IMR-90 (cell line): ENCODE measurements around the gene TBC1D8. TPM values are rescaled to one million over a fixed set of nuclear protein-coding genes. Genes with fewer than 3 reads are reported as not detected.

Source experiments
- ATAC-seq: fragments of 200-7000 bp; cut with Tn5 transposase; 2 replicates; pipeline ENCODE4 v1.9.1; 2020; ENCODE audit warnings: low read depth, mild to moderate bottlenecking, moderate library complexity
- BruUV-seq: library from RNA; stranded (reverse); fragments of 400-500 nt; replicated peaks from 2 replicates; lab custom pipeline; 2021; lab: Mats Ljungman, UMichigan
- CTCF ChIA-PET: fragments of 300-600 bp; formaldehyde crosslinking; extraction: SDS; loops from one replicate; lab custom pipeline; 2021; ENCODE audit warnings: antibody characterized with exemption; lab: Yijun Ruan, JAX
- POLR2A ChIA-PET: fragments of 300-600 bp; sonication (Branson Sonifier 250); formaldehyde crosslinking; loops from one replicate; lab custom pipeline; 2022; ENCODE audit warnings: antibody characterized with exemption; ENCODE audit not compliant: unreplicated experiment; lab: Charles Lee
- DNase-seq: peaks from one replicate; pipeline ENCODE4 v3.0.0; 2013
- H2AFZ ChIP-seq: replicated peaks from 2 replicates; pipeline ENCODE3; 2013; ENCODE audit warnings: low read length, mild to moderate bottlenecking; ENCODE audit not compliant: poor library complexity
- H2AK5ac ChIP-seq: 2 replicates; pipeline ENCODE4 v1.6.1; 2013; ENCODE audit warnings: low read depth, low read length, inconsistent platforms
- H2AK9ac ChIP-seq: replicated peaks from 2 replicates; pipeline ENCODE3; 2013; ENCODE audit warnings: mild to moderate bottlenecking, low read depth, low read length, moderate library complexity; ENCODE audit not compliant: poor library complexity
- H2BK120ac ChIP-seq: 2 replicates; pipeline ENCODE4 v1.6.1; 2013; ENCODE audit warnings: low read depth, low read length, inconsistent platforms
- H2BK15ac ChIP-seq: 3 replicates; pipeline ENCODE4 v1.6.1; 2013; ENCODE audit warnings: low read depth, low read length, inconsistent platforms
- H2BK20ac ChIP-seq: 2 replicates; pipeline ENCODE4 v1.6.1; 2013; ENCODE audit warnings: low read depth, mild to moderate bottlenecking, inconsistent platforms, low read length, moderate library complexity
- H2BK5ac ChIP-seq: 2 replicates; pipeline ENCODE4 v1.6.1; 2013; ENCODE audit warnings: mild to moderate bottlenecking, low read depth, low read length, inconsistent platforms; ENCODE audit not compliant: poor library complexity, severe bottlenecking
- H3K14ac ChIP-seq: replicated peaks from 2 replicates; pipeline ENCODE4 v1.6.1; 2013; ENCODE audit warnings: low read depth, low read length, inconsistent platforms
- H3K18ac ChIP-seq: 2 replicates; pipeline ENCODE4 v1.6.1; 2013; ENCODE audit warnings: low read depth, low read length, control low read depth
- H3K23ac ChIP-seq: 2 replicates; pipeline ENCODE4 v1.6.1; 2013; ENCODE audit warnings: low read depth, low read length, inconsistent platforms
- H3K27ac ChIP-seq: 2 replicates; pipeline ENCODE4 v1.5.1; 2013; ENCODE audit warnings: mild to moderate bottlenecking, control low read depth, low read length; ENCODE audit not compliant: insufficient read depth
- H3K27me3 ChIP-seq: 2 replicates; pipeline ENCODE4 v1.6.1; 2013; ENCODE audit warnings: low read length; ENCODE audit not compliant: control insufficient read depth, insufficient read depth
- H3K36me3 ChIP-seq: 2 replicates; pipeline ENCODE4 v1.6.1; 2013; ENCODE audit warnings: low read length, mixed read lengths; ENCODE audit not compliant: control insufficient read depth, insufficient read depth
- H3K4ac ChIP-seq: 2 replicates; pipeline ENCODE4 v1.6.1; 2013; ENCODE audit warnings: low read depth, low read length, inconsistent platforms
- H3K4me1 ChIP-seq: 2 replicates; pipeline ENCODE4 v1.6.1; 2013; ENCODE audit warnings: low read length, mixed read lengths; ENCODE audit not compliant: control insufficient read depth, insufficient read depth
- H3K4me2 ChIP-seq: 2 replicates; pipeline ENCODE4 v1.6.1; 2013; ENCODE audit warnings: low read depth, mild to moderate bottlenecking, control low read depth, low read length, moderate library complexity
- H3K4me3 ChIP-seq: 2 replicates; pipeline ENCODE4 v1.5.1; 2013; ENCODE audit warnings: low read depth, mild to moderate bottlenecking, control low read depth, low read length, moderate library complexity; ENCODE audit not compliant: insufficient read depth
- H3K56ac ChIP-seq: 2 replicates; pipeline ENCODE4 v1.6.1; 2013; ENCODE audit warnings: low read length, inconsistent platforms; ENCODE audit not compliant: insufficient read depth; ENCODE audit errors: extremely low read depth
- H3K79me1 ChIP-seq, 2 experiments: 2 replicates each; pipeline ENCODE4 v1.6.1; 2013; ENCODE audit warnings: low read length in 2 of 2, inconsistent platforms in 1 of 2, low read depth in 1 of 2
- H3K9ac ChIP-seq: 2 replicates; pipeline ENCODE4 v1.6.1; 2013; ENCODE audit warnings: low read depth, low read length, control low read depth
- H3K9me1 ChIP-seq: 2 replicates; pipeline ENCODE4 v1.6.1; 2013; ENCODE audit warnings: low read length, inconsistent platforms; ENCODE audit not compliant: insufficient read depth
- H3K9me3 ChIP-seq: 2 replicates; pipeline ENCODE4 v1.6.1; 2013; ENCODE audit warnings: low read length; ENCODE audit not compliant: control insufficient read depth, insufficient read depth
- H4K20me1 ChIP-seq: 2 replicates; pipeline ENCODE4 v1.6.1; 2013; ENCODE audit warnings: low read length, inconsistent platforms; ENCODE audit not compliant: insufficient read depth
- H4K5ac ChIP-seq: 2 replicates; pipeline ENCODE4 v1.6.1; 2013; ENCODE audit warnings: mild to moderate bottlenecking, low read depth, low read length, control low read depth
- H4K8ac ChIP-seq, 2 experiments: 2 replicates each; pipeline ENCODE4 v1.6.1; 2013; ENCODE audit warnings: low read depth in 2 of 2, low read length in 2 of 2, control low read depth in 1 of 2, inconsistent platforms in 1 of 2
- H4K91ac ChIP-seq: 2 replicates; pipeline ENCODE4 v1.6.1; 2013; ENCODE audit warnings: low read depth, low read length, inconsistent platforms; ENCODE audit not compliant: insufficient read depth
- BHLHE40 ChIP-seq: fragments of 150-350 bp; IDR thresholded peaks from 2 replicates; pipeline ENCODE4 v1.6.1; 2016; ENCODE audit warnings: mild to moderate bottlenecking, low read depth, low read length
- CEBPB ChIP-seq: IDR thresholded peaks from 2 replicates; pipeline ENCODE4 v1.6.1; 2012; ENCODE audit warnings: low read depth, low read length, improper control_type of control experiment
- CHD1 ChIP-seq: IDR thresholded peaks from 2 replicates; pipeline ENCODE4 v1.6.1; 2012; ENCODE audit warnings: low read depth, low read length, improper control_type of control experiment
- CTCF ChIP-seq: conservative IDR thresholded peaks from 2 replicates; pipeline ENCODE4 v1.5.1; 2012; ENCODE audit warnings: mild to moderate bottlenecking, low read depth, low read length, improper control_type of control experiment
- ELK1 ChIP-seq: fragments of 150-350 bp; IDR thresholded peaks from 2 replicates; pipeline ENCODE4 v1.6.1; 2016; ENCODE audit warnings: low read depth, mild to moderate bottlenecking, low read length, moderate library complexity, borderline replicate concordance
- FOS ChIP-seq: fragments of 150-350 bp; IDR thresholded peaks from 2 replicates; pipeline ENCODE4 v1.6.1; 2016; ENCODE audit warnings: low read depth, low read length
- MAFK ChIP-seq: IDR thresholded peaks from 2 replicates; pipeline ENCODE4 v1.6.1; 2012; ENCODE audit warnings: low read depth, low read length, improper control_type of control experiment
- MAZ ChIP-seq: IDR thresholded peaks from 2 replicates; pipeline ENCODE4 v1.6.1; 2012; ENCODE audit warnings: low read depth, mild to moderate bottlenecking, low read length, improper control_type of control experiment, moderate library complexity, borderline replicate concordance
- MXI1 ChIP-seq: IDR thresholded peaks from 2 replicates; pipeline ENCODE4 v1.6.1; 2012; ENCODE audit warnings: low read depth, mild to moderate bottlenecking, low read length, moderate library complexity, borderline replicate concordance
- POLR2A ChIP-seq: IDR thresholded peaks from 2 replicates; pipeline ENCODE4 v1.6.1; 2012; ENCODE audit warnings: mild to moderate bottlenecking, low read depth, low read length
- RAD21 ChIP-seq: IDR thresholded peaks from 2 replicates; pipeline ENCODE4 v1.6.1; 2012; ENCODE audit warnings: low read length, improper control_type of control experiment
- RCOR1 ChIP-seq: IDR thresholded peaks from 2 replicates; pipeline ENCODE4 v1.6.1; 2012; ENCODE audit warnings: mild to moderate bottlenecking, low read length, improper control_type of control experiment; ENCODE audit not compliant: insufficient replicate concordance
- RFX5 ChIP-seq: IDR thresholded peaks from 2 replicates; pipeline ENCODE4 v1.8.0; 2012; ENCODE audit warnings: low read depth, mild to moderate bottlenecking, low read length, moderate library complexity
- USF2 ChIP-seq: fragments of 150-350 bp; IDR thresholded peaks from 2 replicates; pipeline ENCODE4 v1.6.1; 2017; ENCODE audit warnings: mild to moderate bottlenecking, antibody characterized with exemption, low read length, low read depth
- WGBS, 2 experiments: methylation state at CpG; one replicate each; pipeline versions ENCODE4 v1.1.5 to v1.1.7; 2013; ENCODE audit warnings: missing lambda C conversion rate in 2 of 2; ENCODE audit not compliant: insufficient read length in 1 of 2; ENCODE audit errors: extremely low coverage in 2 of 2; 5-methylcytosine and 5-hydroxymethylcytosine counted together
- dilution Hi-C: fragments of 300-500 bp; cut with HindIII; formaldehyde crosslinking; loops from one replicate; pipeline ENCODE4 v1.14.3; 2018; ENCODE audit warnings: low sequenced_read_pairs; ENCODE audit not compliant: unreplicated experiment
- in situ Hi-C: fragments of 300-500 bp; cut with MboI; formaldehyde crosslinking; loops from 3 replicates; pipeline ENCODE4 v1.14.3; 2019; ENCODE audit warnings: low sequenced_read_pairs, inconsistent platforms, mixed read lengths
- intact Hi-C: fragments of 100-400 bp; cut with micrococcal nuclease; formaldehyde crosslinking; loops from 2 replicates; pipeline ENCODE4 v1.10.0; 2022
- polyA plus RNA-seq, 3 experiments: library from polyadenylated mRNA; depleted of rRNA; stranded (reverse); fragments of >200 nt; gene quantifications; 2 replicates each; pipeline ENCODE4 v1.2.3, GENCODE V29; 2012; ENCODE audit warnings: low replicate concordance in 1 of 3
- total RNA-seq: library from RNA; depleted of rRNA; stranded (reverse); fragments of >200 nt; gene quantifications from 2 replicates; pipeline ENCODE4 v1.2.3, GENCODE V29; 2012

The TBC1D8 gene
- total and polyA plus RNA-seq, 2 of the 4 experiments (the other 2 are of a cell fraction) = 1.3 to 1.5 TPM

GRCh38 chr2:100978582-100979191 is 172.5 kb downstream of the TBC1D8 start:
- intact Hi-C loops = no loop called here
- Histone ChIP-seq H3K79me1 (no peaks in the 10 kb centered on the region), H3K4me1 (peaks cover 2% of the 10 kb centered on the region), H2BK15ac (no peak overlapping the region; the same call in 2 of the 3 replicates), H2AFZ (peak overlapping the region; percentile 80), H3K9ac (peak overlapping the region; percentile 0; the same call in 1 of the 2 replicates), H4K91ac (peak overlapping the region; percentile 80), H4K20me1 (no peaks in the 10 kb centered on the region), H3K27ac (peak overlapping the region; percentile 62), H3K4ac (peak overlapping the region; percentile 87), H3K18ac (peak overlapping the region; percentile 33), H4K8ac (peak overlapping the region in 1 of 2 experiments; percentile 76; a peak in 2 of 4 replicates), H2AK9ac (peak overlapping the region; percentile 73), H3K4me2 (peak overlapping the region; percentile 18), H2BK20ac (peak overlapping the region; percentile 34; the same call in 1 of the 2 replicates), H2AK5ac (peak overlapping the region; percentile 67; the same call in 1 of the 2 replicates), H4K5ac (peak overlapping the region; percentile 66; the same call in 1 of the 2 replicates), H3K56ac (peak overlapping the region; percentile 5; the same call in 1 of the 2 replicates), H3K9me1 (peaks cover 11% of the 10 kb centered on the region; the same call in 1 of the 2 replicates), H2BK120ac (peak overlapping the region; percentile 73), H2BK5ac (peak overlapping the region; percentile 81), H3K23ac (peak overlapping the region; percentile 87), H3K27me3 (no peaks in the 10 kb centered on the region), H3K36me3 (peaks cover 25% of the 10 kb centered on the region), H3K9me3 (no peaks in the 10 kb centered on the region), H3K14ac (peak overlapping the region; percentile 72), H3K4me3 (peak overlapping the region; percentile 19; the same call in 1 of the 2 replicates)
- dilution Hi-C loops = no loop called here
- peak; percentile 76 for ATAC-seq
- ChIA-PET CTCF (interaction anchor here (1.9 kb wide), 1 partner anchor 248 kb away, joined by 7 read pairs; no protein-coding TSS in a partner anchor), POLR2A (interaction anchor here (0.5 kb wide), 1 partner anchor 29 kb away, joined by 3 read pairs; no protein-coding TSS in a partner anchor)
- peak; percentile 91 for DNase-seq
- in situ Hi-C loops = no loop called here
- no TSS peak for BruUV-seq
- WGBS, 2 experiments = 24% methylated on average over 3 of the region's 16 CpGs; no CpG with 5 or more reads in 1 of the 2 experiments
- TF ChIP-seq CEBPB (no peak), ELK1 (no peak), MAFK (no peak), CTCF (no peak), RAD21 (peak; percentile 4; the same call in 1 of the 2 replicates), RCOR1 (peak; percentile 49), MXI1 (peak; percentile 54; the same call in 1 of the 2 replicates), BHLHE40 (peak; percentile 49; the same call in 1 of the 2 replicates), MAZ (no peak), USF2 (no peak), CHD1 (no peak), POLR2A (peak; percentile 17; the same call in 1 of the 2 replicates), RFX5 (no peak), FOS (peak; percentile 54; the same call in 1 of the 2 replicates)
